Muscle of arm (tissue), 12 donors: ENCODE measurements around the gene AIFM1. TPM values are rescaled to one million over a fixed set of nuclear protein-coding genes. Genes with fewer than 3 reads are reported as not detected.

Source experiments
- polyA plus RNA-seq, 12 donors: library from polyadenylated mRNA; unstranded; fragments of 120-200 nt; gene quantifications; one replicate each; pipeline ENCODE4 v1.2.1, GENCODE V29; 2013; ENCODE audit not compliant: insufficient read length in 12 of 12

Gene AIFM1
- polyA plus RNA-seq, 12 donors, result 16.2 to 30.5 (median 25.0) TPM; not detected in 1

Other genes starting within 250 kb of the AIFM1 start
- 10 to 100 TPM in 10 of 12 donors, 1 to 10 TPM in 1, not detected in 1; 9.4 to 22.6 (median 14.8) TPM for gene BCORL1, start 183.2 kb downstream of the AIFM1 start, polyA plus RNA-seq
- 10 to 100 TPM in 5 of 12 donors, 1 to 10 TPM in 6, not detected in 1; 8.1 to 22.3 (median 9.7) TPM for gene ELF4, start 55.3 kb downstream of the AIFM1 start, polyA plus RNA-seq
- gene RAB33A, start 6.1 kb upstream of the AIFM1 start, polyA plus RNA-seq, result under 1 TPM in 9 of 12 donors, not detected in 3; 0.12 to 0.95 (median 0.52) TPM
- gene ZNF280C, start 103.1 kb upstream of the AIFM1 start, polyA plus RNA-seq, result 10 to 100 TPM in 1 of 12 donors, 1 to 10 TPM in 10, not detected in 1; 5.2 to 10.1 (median 7.8) TPM
- gene SLC25A14, start 174.1 kb upstream of the AIFM1 start, polyA plus RNA-seq, result 10 to 100 TPM in 7 of 12 donors, 1 to 10 TPM in 4, not detected in 1; 6.8 to 18.8 (median 10.5) TPM
- gene GPR119, start 219.8 kb upstream of the AIFM1 start, polyA plus RNA-seq, result not detected
- 10 to 100 TPM in 11 of 12 donors, not detected in 1; 12.1 to 31.6 (median 23.5) TPM for gene RBMX2, start 236.1 kb upstream of the AIFM1 start, polyA plus RNA-seq